Liver (tissue), 9 donors: ENCODE results near the gene CBFB. TPM values are rescaled to one million over a fixed set of nuclear protein-coding genes. Genes with fewer than 3 reads are reported as not detected.

Source experiments
- DNase-seq: peaks from one replicate; pipeline ENCODE4 v3.0.0-alpha.2; 2017; ENCODE audit warnings: low spot score
- H3K27ac ChIP-seq, 2 donors: one replicate each; pipeline ENCODE4 v1.7.0; 2013; ENCODE audit warnings: inconsistent platforms in 2 of 2, low read length in 2 of 2, control low read depth in 1 of 2, low read depth in 1 of 2, mild to moderate bottlenecking in 1 of 2
- H3K27me3 ChIP-seq, 4 donors: one replicate each; pipeline versions ENCODE4 v1.6.1 to v1.7.0; 2013; ENCODE audit warnings: low read length in 3 of 4, inconsistent platforms in 1 of 4, mild to moderate bottlenecking in 1 of 4, moderate library complexity in 1 of 4; ENCODE audit not compliant: control insufficient read depth in 4 of 4, insufficient read depth in 4 of 4
- H3K36me3 ChIP-seq, 4 donors: one replicate each; pipeline versions ENCODE4 v1.6.1 to v1.7.0; 2013; ENCODE audit warnings: low read length in 3 of 4, mild to moderate bottlenecking in 3 of 4, low read depth in 1 of 4, moderate library complexity in 1 of 4; ENCODE audit not compliant: control insufficient read depth in 4 of 4, insufficient read depth in 3 of 4
- H3K4me1 ChIP-seq, 4 donors: one replicate each; pipeline versions ENCODE4 v1.6.1 to v1.7.0; 2013; ENCODE audit warnings: low read length in 3 of 4, mild to moderate bottlenecking in 3 of 4, moderate library complexity in 1 of 4; ENCODE audit not compliant: control insufficient read depth in 4 of 4, insufficient read depth in 4 of 4
- H3K4me3 ChIP-seq, 3 donors: one replicate each; pipeline versions ENCODE4 v1.6.1 to v1.7.0; 2013; ENCODE audit warnings: low read length in 3 of 3, control low read depth in 1 of 3, low read depth in 1 of 3, mild to moderate bottlenecking in 1 of 3
- H3K9ac ChIP-seq, 2 donors: one replicate each; pipeline ENCODE4 v1.7.0; 2013; ENCODE audit warnings: low read length in 2 of 2, mild to moderate bottlenecking in 2 of 2, moderate library complexity in 2 of 2, control low read depth in 1 of 2, low read depth in 1 of 2
- H3K9me3 ChIP-seq, 4 donors: one replicate each; pipeline versions ENCODE4 v1.6.1 to v1.7.0; 2013; ENCODE audit warnings: low read length in 3 of 4; ENCODE audit not compliant: control insufficient read depth in 4 of 4
- EGR1 ChIP-seq, 2 donors: IDR thresholded peaks; 2 replicates each; pipeline ENCODE4 v1.6.1; 2016 to 2018; ENCODE audit warnings: antibody characterized with exemption in 2 of 2, low read depth in 2 of 2
- FOXA1 ChIP-seq: IDR thresholded peaks from 2 replicates; pipeline ENCODE4 v1.6.1; 2016; ENCODE audit warnings: antibody characterized with exemption
- GABPA ChIP-seq, 2 donors: IDR thresholded peaks in 1 of 2; conservative IDR thresholded peaks in 1 of 2; 2 replicates each; pipeline ENCODE4 v1.6.1; 2016; ENCODE audit warnings: antibody characterized with exemption in 2 of 2, mild to moderate bottlenecking in 1 of 2, moderate library complexity in 1 of 2
- HNF4A ChIP-seq, 2 donors: conservative IDR thresholded peaks; 2 replicates each; pipeline ENCODE4 v1.6.1; 2016; ENCODE audit warnings: antibody characterized with exemption in 2 of 2, mild to moderate bottlenecking in 2 of 2
- HNF4G ChIP-seq: IDR thresholded peaks from 2 replicates; pipeline ENCODE4 v1.6.1; 2016; ENCODE audit warnings: antibody characterized with exemption
- JUND ChIP-seq, 2 donors: IDR thresholded peaks; 2 replicates each; pipeline ENCODE4 v1.6.1; 2016; ENCODE audit warnings: antibody characterized with exemption in 2 of 2
- NR2F2 ChIP-seq: IDR thresholded peaks from 2 replicates; pipeline ENCODE4 v1.6.1; 2016; ENCODE audit warnings: antibody characterized with exemption
- RAD21 ChIP-seq, 2 donors: IDR thresholded peaks; 2 replicates each; pipeline ENCODE4 v1.6.1; 2016; ENCODE audit warnings: antibody characterized with exemption in 2 of 2, mild to moderate bottlenecking in 2 of 2
- SP1 ChIP-seq: IDR thresholded peaks from 2 replicates; pipeline ENCODE4 v1.6.1; 2018; ENCODE audit warnings: antibody characterized with exemption, mild to moderate bottlenecking
- TAF1 ChIP-seq: conservative IDR thresholded peaks from 2 replicates; pipeline ENCODE4 v1.6.1; 2016; ENCODE audit warnings: antibody characterized with exemption, mild to moderate bottlenecking
- YY1 ChIP-seq: IDR thresholded peaks from 2 replicates; pipeline ENCODE4 v1.6.1; 2016; ENCODE audit warnings: antibody characterized with exemption, mild to moderate bottlenecking
- WGBS: extraction: QIAGEN DNeasy Blood & Tissue Kit; methylation state at CpG from one replicate; pipeline ENCODE4 v1.1.7; 2013; 5-methylcytosine and 5-hydroxymethylcytosine counted together
- polyA plus RNA-seq, 2 donors: library from polyadenylated mRNA; stranded (reverse) in 1 of 2; unstranded in 1 of 2; fragments of 200-250 nt in 1 of 2; fragments of >200 nt in 1 of 2; fragmentation: Nextera tagmentation in 1 of 2; extraction: Ambion mirVana in 1 of 2; gene quantifications; one replicate each; pipeline versions ENCODE4 v1.2.1 to v1.2.3, GENCODE V29; 2013 to 2015
- total RNA-seq, 2 donors: library from RNA; depleted of rRNA; stranded (reverse); fragments of >200 nt; gene quantifications; one replicate each; pipeline ENCODE4 v1.2.3, GENCODE V29; 2014
- TF ChIP-seq, protein P1 (sequence below): IDR thresholded peaks from 2 replicates; pipeline ENCODE4 v1.6.1; 2016; ENCODE audit warnings: antibody characterized with exemption
- TF ChIP-seq, protein P2 (sequence below): fragments of 150-350 bp; IDR thresholded peaks from 2 replicates; pipeline ENCODE4 v1.5.1; 2017; ENCODE audit warnings: improper control_type of control experiment, low read depth, low read length; ENCODE audit not compliant: missing input control
- TF ChIP-seq, protein P3 (sequence below): IDR thresholded peaks from 2 replicates; pipeline ENCODE4 v1.6.1; 2016; ENCODE audit warnings: antibody characterized with exemption
- donor health status: healthy.
- donor health status: healthy.
- donor health status: healthy.
- donor health status: healthy.
- donor health status: healthy.

Gene CBFB
- total and polyA plus RNA-seq, 4 donors: 6.8 to 19.3 (median 11.2) TPM

DNA sequence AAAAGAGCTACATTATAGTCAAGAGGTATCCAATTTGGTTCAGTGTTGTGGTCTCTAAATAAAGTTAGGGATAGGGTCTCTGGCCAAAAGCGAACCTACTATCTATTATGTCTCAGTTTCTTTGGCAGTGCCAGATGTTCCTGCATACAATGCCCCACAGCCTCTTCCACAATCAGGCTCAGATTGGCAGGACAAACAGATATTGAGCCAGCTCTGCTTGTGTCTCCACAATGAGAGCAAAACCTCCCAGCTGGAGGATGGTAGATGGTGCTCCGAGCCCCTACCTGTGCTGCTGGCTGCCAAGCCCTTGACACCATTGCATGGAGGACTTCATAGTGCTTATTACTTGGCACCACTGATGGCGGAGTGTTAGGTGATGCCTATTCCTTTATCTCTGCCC, 100.5 kb downstream of the CBFB start:
- no peak for DNase-seq
- H3K4me3 ChIP-seq: no peak overlapping the region
- H3K27ac ChIP-seq: no peak overlapping the region
- H3K4me1 ChIP-seq: no peaks in the 10 kb centered on the region
- no peak for TF ChIP-seq EGR1 (IDR thresholded peaks at IDR 0.05; ENCODE audit: low read depth in 2 of 2)
- no peak for TF ChIP-seq TAF1
- no peak for TF ChIP-seq NR2F2
- no peak for TF ChIP-seq RAD21 (IDR thresholded peaks at IDR 0.05)
- no peak for TF ChIP-seq GABPA (IDR thresholded peaks at IDR 0.05 in 1 of 2, conservative IDR thresholded peaks at IDR 0.05 in 1 of 2)
- no peak for TF ChIP-seq SP1
- H3K27me3 ChIP-seq: no peaks in the 10 kb centered on the region
- 99% methylated on average over 3 of the region's 3 CpGs for WGBS
- no peaks in the 10 kb centered on the region for H3K9me3 ChIP-seq
- H3K36me3 ChIP-seq: peaks cover 21 to 67% (median 57%) of the 10 kb centered on the region in 4 donors
- no peak overlapping the region for H3K9ac ChIP-seq

DNA sequence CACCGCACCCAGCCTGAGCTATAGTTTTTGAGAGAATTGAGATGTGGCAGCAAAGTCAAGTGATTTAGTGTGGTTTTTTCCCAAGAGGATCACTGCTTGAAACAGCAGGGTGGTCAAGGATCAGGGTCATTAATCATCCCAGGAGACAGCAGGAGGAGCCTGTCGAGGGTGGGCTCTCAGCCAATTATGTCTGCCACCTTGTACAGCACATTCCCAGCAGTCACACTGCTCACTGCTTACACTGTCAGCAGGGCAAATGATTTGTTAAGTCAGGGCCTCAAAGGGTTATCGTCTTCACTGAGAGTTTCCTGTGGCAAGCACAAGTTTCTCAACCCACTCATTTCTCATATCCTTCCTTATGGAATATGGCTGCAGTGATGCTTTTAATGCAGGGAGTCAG, 108.7 kb downstream of the CBFB start:
- no peak overlapping the region for H3K9ac ChIP-seq
- WGBS: 64% methylated on average over 3 of the region's 3 CpGs
- no peaks in the 10 kb centered on the region for H3K4me1 ChIP-seq
- no peak for DNase-seq
- no peaks in the 10 kb centered on the region for H3K27me3 ChIP-seq
- peaks cover 27 to 89% (median 73%) of the 10 kb centered on the region in 4 donors for H3K36me3 ChIP-seq
- H3K9me3 ChIP-seq: no peaks in the 10 kb centered on the region
- H3K4me3 ChIP-seq: no peak overlapping the region
- no peak overlapping the region for H3K27ac ChIP-seq
- TF ChIP-seq, protein P1, sequence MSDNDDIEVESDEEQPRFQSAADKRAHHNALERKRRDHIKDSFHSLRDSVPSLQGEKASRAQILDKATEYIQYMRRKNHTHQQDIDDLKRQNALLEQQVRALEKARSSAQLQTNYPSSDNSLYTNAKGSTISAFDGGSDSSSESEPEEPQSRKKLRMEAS: no peak
- TF ChIP-seq, protein P2, sequence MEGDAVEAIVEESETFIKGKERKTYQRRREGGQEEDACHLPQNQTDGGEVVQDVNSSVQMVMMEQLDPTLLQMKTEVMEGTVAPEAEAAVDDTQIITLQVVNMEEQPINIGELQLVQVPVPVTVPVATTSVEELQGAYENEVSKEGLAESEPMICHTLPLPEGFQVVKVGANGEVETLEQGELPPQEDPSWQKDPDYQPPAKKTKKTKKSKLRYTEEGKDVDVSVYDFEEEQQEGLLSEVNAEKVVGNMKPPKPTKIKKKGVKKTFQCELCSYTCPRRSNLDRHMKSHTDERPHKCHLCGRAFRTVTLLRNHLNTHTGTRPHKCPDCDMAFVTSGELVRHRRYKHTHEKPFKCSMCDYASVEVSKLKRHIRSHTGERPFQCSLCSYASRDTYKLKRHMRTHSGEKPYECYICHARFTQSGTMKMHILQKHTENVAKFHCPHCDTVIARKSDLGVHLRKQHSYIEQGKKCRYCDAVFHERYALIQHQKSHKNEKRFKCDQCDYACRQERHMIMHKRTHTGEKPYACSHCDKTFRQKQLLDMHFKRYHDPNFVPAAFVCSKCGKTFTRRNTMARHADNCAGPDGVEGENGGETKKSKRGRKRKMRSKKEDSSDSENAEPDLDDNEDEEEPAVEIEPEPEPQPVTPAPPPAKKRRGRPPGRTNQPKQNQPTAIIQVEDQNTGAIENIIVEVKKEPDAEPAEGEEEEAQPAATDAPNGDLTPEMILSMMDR: no peak
- TF ChIP-seq JUND (IDR thresholded peaks at IDR 0.05): no peak
- TF ChIP-seq HNF4A (conservative IDR thresholded peaks at IDR 0.05): no peak
- TF ChIP-seq GABPA (IDR thresholded peaks at IDR 0.05 in 1 of 2, conservative IDR thresholded peaks at IDR 0.05 in 1 of 2): no peak
- TF ChIP-seq YY1: no peak
- no peak for TF ChIP-seq EGR1 (IDR thresholded peaks at IDR 0.05; ENCODE audit: low read depth in 2 of 2)
- TF ChIP-seq, protein P3, sequence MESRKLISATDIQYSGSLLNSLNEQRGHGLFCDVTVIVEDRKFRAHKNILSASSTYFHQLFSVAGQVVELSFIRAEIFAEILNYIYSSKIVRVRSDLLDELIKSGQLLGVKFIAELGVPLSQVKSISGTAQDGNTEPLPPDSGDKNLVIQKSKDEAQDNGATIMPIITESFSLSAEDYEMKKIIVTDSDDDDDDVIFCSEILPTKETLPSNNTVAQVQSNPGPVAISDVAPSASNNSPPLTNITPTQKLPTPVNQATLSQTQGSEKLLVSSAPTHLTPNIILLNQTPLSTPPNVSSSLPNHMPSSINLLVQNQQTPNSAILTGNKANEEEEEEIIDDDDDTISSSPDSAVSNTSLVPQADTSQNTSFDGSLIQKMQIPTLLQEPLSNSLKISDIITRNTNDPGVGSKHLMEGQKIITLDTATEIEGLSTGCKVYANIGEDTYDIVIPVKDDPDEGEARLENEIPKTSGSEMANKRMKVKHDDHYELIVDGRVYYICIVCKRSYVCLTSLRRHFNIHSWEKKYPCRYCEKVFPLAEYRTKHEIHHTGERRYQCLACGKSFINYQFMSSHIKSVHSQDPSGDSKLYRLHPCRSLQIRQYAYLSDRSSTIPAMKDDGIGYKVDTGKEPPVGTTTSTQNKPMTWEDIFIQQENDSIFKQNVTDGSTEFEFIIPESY: no peak
- TF ChIP-seq NR2F2: no peak
- no peak for TF ChIP-seq HNF4G

DNA sequence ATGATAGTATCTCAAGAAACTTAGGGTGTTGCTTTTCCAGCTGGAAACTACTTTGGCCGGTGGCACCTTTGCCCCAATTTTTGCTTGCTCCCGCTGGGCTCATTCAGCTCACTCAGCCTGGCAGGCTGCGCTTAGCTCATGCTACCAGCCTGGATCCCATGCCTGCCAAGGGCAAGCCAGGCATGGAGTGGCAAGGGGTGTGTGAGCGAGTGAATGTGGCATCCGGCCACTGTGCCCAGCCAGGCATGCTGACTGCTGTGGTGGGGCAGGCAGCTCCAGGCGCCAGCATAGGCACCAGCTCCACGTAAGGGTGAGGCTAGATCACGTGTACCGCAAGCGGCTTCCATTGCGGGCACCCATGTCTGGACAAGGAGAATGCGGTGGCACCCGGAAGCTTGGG, 112.4 kb downstream of the CBFB start:
- H3K9ac ChIP-seq: no peak overlapping the region
- no peaks in the 10 kb centered on the region for H3K4me1 ChIP-seq
- TF ChIP-seq HNF4A (conservative IDR thresholded peaks at IDR 0.05) (no peak), FOXA1 (no peak), GABPA (IDR thresholded peaks at IDR 0.05 in 1 of 2, conservative IDR thresholded peaks at IDR 0.05 in 1 of 2) (no peak)
- WGBS: 97% methylated on average over 13 of the region's 13 CpGs
- H3K36me3 ChIP-seq: peaks cover 37 to 93% (median 81%) of the 10 kb centered on the region in 4 donors
- no peak for DNase-seq
- H3K27ac ChIP-seq: no peak overlapping the region
- H3K4me3 ChIP-seq: no peak overlapping the region
- no peaks in the 10 kb centered on the region for H3K9me3 ChIP-seq
- H3K27me3 ChIP-seq: no peaks in the 10 kb centered on the region
